ENCODE results near the gene ITPRID2. TPM values are rescaled to one million over a fixed set of nuclear protein-coding genes. Genes with fewer than 3 reads are reported as not detected.
A peak's percentile ranks its signal among the peaks of the same experiment; 100 is the strongest.

The ITPRID2 gene
- total and polyA plus RNA-seq, 7 donors: 31.6 to 73.3 (median 56.4) TPM

DNA sequence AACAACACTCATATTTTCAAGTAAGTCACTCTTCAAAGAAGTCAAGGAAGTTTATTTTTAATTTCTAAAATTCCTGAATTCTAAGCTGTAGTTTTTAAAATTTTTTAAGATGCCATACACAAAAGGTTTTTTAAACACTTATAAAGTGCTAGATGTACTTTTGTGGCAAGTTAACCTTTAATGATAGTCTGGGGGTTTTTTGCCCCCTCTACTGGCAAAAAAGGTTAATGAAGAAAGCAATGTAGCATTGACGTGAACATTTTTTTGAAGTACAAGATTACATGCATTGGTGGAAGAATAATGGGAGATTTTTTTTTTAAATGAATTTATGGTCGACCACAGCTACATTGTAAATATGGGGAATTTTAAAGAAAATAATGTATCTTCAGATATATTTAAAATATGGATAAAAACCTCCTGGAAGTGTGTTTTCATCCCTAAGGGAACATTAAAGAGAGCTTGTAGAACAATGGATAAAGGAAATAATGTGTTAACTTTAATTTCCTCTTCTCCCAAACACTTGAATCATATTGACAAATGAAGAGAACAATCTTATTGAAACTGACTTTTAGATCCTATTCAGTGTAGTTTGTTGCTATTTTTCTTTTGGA lies 12.6 kb downstream of the ITPRID2 start:
- Histone ChIP-seq H3K27ac (no peak overlapping the region), H3K9me3 (no peaks in the 10 kb centered on the region), H3K27me3 (ENCODE audit: insufficient read depth in 3 of 3, low read length in 2 of 3) (no peaks in the 10 kb centered on the region), H3K4me3 (no peak overlapping the region), H3K4me1 (no peaks in the 10 kb centered on the region), H3K36me3 (ENCODE audit: insufficient read depth in 1 of 2, low read depth in 1 of 2) (peaks cover 0 to 66% of the 10 kb centered on the region in 2 donors)
- DNase-seq (no peak), ATAC-seq (no peak)
- WGBS, 3 donors: 24 to 32% (median 24%) methylated on average over 2 of the region's 2 CpGs
- TF ChIP-seq, protein P1, sequence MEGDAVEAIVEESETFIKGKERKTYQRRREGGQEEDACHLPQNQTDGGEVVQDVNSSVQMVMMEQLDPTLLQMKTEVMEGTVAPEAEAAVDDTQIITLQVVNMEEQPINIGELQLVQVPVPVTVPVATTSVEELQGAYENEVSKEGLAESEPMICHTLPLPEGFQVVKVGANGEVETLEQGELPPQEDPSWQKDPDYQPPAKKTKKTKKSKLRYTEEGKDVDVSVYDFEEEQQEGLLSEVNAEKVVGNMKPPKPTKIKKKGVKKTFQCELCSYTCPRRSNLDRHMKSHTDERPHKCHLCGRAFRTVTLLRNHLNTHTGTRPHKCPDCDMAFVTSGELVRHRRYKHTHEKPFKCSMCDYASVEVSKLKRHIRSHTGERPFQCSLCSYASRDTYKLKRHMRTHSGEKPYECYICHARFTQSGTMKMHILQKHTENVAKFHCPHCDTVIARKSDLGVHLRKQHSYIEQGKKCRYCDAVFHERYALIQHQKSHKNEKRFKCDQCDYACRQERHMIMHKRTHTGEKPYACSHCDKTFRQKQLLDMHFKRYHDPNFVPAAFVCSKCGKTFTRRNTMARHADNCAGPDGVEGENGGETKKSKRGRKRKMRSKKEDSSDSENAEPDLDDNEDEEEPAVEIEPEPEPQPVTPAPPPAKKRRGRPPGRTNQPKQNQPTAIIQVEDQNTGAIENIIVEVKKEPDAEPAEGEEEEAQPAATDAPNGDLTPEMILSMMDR (IDR thresholded peaks at IDR 0.05): peak; percentile 46
- intact Hi-C loops (cut with DNase I): loop anchor here in 1 of 2 donors (1.0 kb wide), 1 partner anchor 11 kb away; no protein-coding TSS in a partner anchor

DNA sequence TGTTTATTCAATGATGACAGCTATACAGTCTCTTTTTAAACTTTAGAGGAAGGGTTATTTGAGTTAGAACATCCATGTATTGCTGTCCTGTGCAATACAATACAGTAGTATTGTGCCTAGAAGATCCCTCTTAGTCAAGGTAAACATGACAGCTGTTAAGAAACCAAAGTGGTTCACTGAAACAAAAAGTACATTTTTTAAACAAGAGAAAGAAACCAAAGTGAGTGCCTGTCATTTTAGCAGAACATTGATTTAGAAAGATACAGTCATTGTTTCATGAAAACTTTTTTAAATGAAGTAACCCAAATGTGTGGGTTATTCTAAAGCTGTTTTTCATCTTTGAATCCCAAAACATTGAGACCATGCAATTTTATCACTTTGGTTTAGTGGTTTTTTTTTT lies 15.5 kb downstream of the ITPRID2 start:
- TF ChIP-seq, protein P1 (IDR thresholded peaks at IDR 0.05): no peak
- H3K4me1 ChIP-seq: no peaks in the 10 kb centered on the region
- no peaks in the 10 kb centered on the region for H3K27me3 ChIP-seq (ENCODE audit: insufficient read depth in 3 of 3, low read length in 2 of 3)
- DNase-seq (no peak), ATAC-seq (no peak)
- no peak overlapping the region for H3K27ac ChIP-seq
- intact Hi-C loops (cut with DNase I): no loop called here
- H3K9me3 ChIP-seq: no peaks in the 10 kb centered on the region
- peaks cover 0 to 64% of the 10 kb centered on the region in 2 donors for H3K36me3 ChIP-seq (ENCODE audit: insufficient read depth in 1 of 2, low read depth in 1 of 2)
- H3K4me3 ChIP-seq: no peak overlapping the region

DNA sequence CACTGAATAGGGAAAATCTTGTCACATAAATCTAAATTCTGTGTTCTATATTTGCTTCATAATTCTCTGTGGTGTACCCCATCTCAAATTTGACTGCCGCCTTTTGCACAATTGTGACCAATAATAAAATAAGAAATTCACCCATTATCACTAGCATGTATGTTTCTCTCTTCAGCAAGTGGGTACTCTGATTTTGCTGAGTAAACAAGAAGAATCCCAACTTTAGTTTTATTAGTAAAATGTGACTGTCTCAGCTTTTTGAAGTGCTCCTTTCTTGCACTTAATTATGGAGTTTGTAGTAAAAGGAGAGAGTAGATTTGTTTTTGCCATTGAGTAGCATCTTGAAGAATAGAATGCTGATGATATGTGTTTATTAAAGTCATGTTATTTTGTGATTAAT lies 16.1 kb downstream of the ITPRID2 start:
- intact Hi-C loops (cut with DNase I): no loop called here

DNA sequence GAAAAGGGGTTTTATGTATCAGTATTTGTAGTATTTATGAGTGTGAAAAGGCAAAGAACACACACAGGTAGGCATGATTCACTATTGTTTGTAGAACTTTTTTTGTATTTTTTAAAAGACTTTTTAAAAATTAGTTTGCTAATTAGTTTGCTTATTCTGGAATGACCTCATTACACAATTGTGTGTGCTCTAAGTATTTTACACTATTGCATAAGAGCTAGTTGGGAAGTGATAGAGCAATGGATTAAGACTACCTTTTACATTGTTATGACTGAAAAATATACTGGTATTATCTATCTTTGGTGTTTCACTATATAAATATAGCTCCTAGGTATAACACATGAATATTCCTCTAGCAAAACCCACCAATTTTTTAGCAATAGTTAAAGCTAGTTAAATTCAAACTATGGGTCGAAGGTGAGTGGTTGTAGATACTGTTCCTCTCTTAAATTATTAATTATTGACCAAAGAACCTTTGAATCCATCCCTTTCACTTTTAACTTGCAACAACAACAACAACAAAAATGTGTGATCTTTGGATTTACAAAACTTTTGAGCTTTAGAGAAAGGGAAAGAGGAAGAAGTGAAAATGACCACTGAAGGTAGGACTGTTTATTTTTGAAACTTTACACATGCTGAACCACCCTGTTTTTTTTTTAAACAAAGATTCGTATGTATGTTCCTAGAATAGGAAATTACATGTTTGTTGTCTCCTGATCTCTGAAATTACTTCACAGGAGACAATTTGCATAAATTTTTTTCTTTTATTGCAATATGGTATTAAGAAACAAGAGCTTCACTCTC lies 18.7 kb downstream of the ITPRID2 start:
- H3K27me3 ChIP-seq (ENCODE audit: insufficient read depth in 3 of 3, low read length in 2 of 3): no peaks in the 10 kb centered on the region
- no peak overlapping the region for H3K4me3 ChIP-seq
- no peaks in the 10 kb centered on the region for H3K9me3 ChIP-seq
- H3K4me1 ChIP-seq: no peaks in the 10 kb centered on the region
- DNase-seq: no peak
- WGBS, 3 donors: 74 to 80% (median 76%) methylated on average over 2 of the region's 2 CpGs
- TF ChIP-seq, protein P1 (IDR thresholded peaks at IDR 0.05): no peak
- no peak for ATAC-seq
- peaks cover 6 to 65% of the 10 kb centered on the region in 2 donors for H3K36me3 ChIP-seq (ENCODE audit: insufficient read depth in 1 of 2, low read depth in 1 of 2)
- intact Hi-C loops (cut with DNase I): no loop called here
- no peak overlapping the region for H3K27ac ChIP-seq

More for the DNA sequence above, 16.1 kb downstream of the ITPRID2 start:
- no peak overlapping the region for H3K27ac ChIP-seq
- TF ChIP-seq, protein P1 (IDR thresholded peaks at IDR 0.05): no peak
- peaks cover 0 to 64% of the 10 kb centered on the region in 2 donors for H3K36me3 ChIP-seq (ENCODE audit: insufficient read depth in 1 of 2, low read depth in 1 of 2)
- no peak for ATAC-seq
- no peak for DNase-seq
- no peak overlapping the region for H3K4me3 ChIP-seq
- no peaks in the 10 kb centered on the region for H3K4me1 ChIP-seq
- H3K27me3 ChIP-seq (ENCODE audit: insufficient read depth in 3 of 3, low read length in 2 of 3): no peaks in the 10 kb centered on the region
- WGBS, 3 donors: 98 to 100% (median 99%) methylated on average over 1 of the region's 1 CpG
- H3K9me3 ChIP-seq: no peaks in the 10 kb centered on the region
